NCI-H2081 (cell line): Measurements from ENCODE around the gene GPR52.

Experiments used
- DNase-seq, 2 experiments: peaks; one replicate each; lab custom pipeline; 2025; lab: John Stamatoyannopoulos, UW

The GPR52 gene

GRCh38 chr1:174469052-174469451, 21.3 kb downstream of the GPR52 start:
- DNase-seq, result no peak

GRCh38 chr1:174469687-174470086, 21.9 kb downstream of the GPR52 start:
- DNase-seq, result no peak

- DNase-seq, result no peak
Observed at GRCh38 chr1:174479281-174479680, 31.5 kb downstream of the GPR52 start.

GRCh38 chr1:174480324-174480723, 32.6 kb downstream of the GPR52 start:
- DNase-seq, result no peak

GRCh38 chr1:174491606-174492005, 43.8 kb downstream of the GPR52 start:
- DNase-seq, result no peak

- DNase-seq, result no peak
Observed at GRCh38 chr1:174497478-174497877, 49.7 kb downstream of the GPR52 start.
